ENCODE data around the gene ITGA6.
"Not testable (repeated sequence)": the region's sequence is repeated elsewhere in the genome, so short reads cannot be mapped to it uniquely, and the experiment has no call there.

The ITGA6 gene

DNA sequence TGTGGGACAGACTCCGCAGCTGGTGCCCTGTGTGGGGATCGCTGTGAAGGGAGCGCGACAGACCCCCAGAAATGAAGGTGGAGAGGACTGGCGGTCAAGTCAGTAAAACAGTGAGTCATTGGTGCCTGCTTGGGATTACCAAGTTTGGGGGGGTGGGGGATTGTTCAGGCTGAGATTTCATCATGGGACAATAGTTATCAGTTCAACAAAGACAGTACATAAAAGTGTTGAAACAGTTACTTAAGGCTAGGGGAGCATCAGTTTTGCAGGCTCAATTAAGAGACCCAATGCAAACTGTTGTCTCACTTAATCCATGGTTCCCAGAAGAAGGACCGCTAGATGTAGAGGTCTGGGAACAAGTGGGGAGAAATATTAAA lies 86.1 kb downstream of the ITGA6 start:
- no peak for DNase-seq (ENCODE audit: low read depth in 2 of 3, low spot score in 2 of 3)

DNA sequence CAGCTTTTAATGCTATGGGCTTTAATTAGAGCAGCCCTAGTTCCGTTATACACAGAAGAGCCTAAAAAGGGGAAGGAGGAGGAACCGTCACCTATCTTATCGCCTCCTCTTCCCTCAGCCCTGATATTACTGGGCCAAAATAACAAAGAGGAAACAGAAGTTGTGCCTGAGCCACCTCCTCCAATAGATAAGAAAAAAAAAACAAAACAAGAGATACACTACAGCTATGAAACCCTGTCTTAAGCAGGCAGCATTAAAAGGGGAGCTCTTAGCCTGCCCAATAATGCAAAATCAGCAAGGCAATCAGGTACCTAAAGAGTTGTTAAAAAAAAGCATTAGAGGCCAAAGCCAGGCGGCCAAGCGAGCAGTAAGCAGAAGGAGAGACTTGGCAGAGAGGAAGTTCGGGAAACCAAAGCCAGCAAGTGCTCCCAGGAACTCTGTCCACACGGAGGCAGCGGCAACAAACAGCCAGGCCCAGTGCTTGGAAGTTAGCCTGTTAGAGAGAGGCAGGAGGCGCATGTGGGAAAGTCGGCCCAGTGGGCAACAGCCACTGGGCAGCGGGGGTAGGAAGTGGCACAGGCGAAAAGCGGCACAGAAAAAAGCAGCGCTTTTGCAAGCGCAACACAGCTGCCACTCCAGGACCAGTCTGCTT lies 86.7 kb downstream of the ITGA6 start:
- no peak for DNase-seq (ENCODE audit: low read depth in 2 of 3, low spot score in 2 of 3)

DNA sequence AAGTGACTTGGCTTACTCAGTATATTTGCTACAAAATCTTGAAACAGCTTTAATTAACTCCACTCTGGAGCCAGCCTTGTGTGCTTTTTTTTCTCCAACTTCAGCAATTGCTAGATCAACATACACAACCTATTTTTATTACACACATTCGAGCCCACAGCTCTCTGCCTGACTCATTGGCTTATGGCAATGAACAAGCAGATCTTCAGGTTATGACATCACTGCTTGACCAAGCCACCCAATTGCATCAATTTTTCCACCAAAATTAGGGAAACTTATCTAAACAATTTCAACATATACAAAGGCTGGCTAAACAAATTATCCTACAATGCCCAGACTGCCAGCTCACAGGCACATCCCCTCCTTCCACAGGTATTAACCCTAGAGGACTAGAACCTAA lies 88.9 kb downstream of the ITGA6 start:
- DNase-seq (ENCODE audit: low read depth in 2 of 3, low spot score in 2 of 3), result no peak

DNA sequence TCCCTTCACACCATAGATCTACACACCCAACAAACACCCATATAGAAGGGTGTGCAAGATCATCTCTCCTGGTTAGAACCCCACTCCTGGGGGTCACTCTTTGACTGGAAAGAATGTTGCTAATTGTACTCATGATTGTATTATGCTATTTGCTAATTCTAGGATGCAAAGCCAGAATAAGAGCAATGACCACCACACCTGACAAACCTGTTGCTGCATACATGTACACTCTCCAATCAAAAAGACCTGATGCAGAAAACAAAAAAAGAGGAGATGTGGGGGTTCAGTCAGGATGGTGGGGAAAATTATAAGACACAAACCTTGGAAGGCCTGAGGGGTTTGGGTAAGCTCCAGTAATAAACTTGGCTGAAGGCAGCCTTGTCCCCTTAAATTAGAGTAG lies 91.6 kb downstream of the ITGA6 start:
- no peak for DNase-seq (ENCODE audit: low read depth in 2 of 3, low spot score in 2 of 3)

DNA sequence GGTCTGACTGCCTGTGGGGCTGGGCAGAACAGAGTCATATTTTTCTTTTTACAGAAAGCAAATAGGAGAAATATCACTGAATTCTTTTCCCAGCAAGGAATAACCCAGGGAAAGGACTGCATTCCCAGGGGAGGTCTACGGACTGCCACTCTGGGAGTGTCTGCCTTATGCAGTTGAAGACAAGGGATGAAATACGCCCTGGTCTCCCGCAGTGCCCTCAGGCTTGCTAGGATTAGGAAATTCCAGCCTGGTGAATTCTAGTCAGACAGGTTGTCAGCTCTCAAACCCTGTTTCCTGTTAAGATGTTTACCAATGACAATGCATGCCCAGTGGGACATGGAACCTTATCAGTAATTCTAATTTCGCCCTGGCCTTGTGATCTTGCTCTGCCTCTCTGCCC lies 98.2 kb downstream of the ITGA6 start:
- DNase-seq (ENCODE audit: low read depth in 2 of 3, low spot score in 2 of 3), result no peak

DNA sequence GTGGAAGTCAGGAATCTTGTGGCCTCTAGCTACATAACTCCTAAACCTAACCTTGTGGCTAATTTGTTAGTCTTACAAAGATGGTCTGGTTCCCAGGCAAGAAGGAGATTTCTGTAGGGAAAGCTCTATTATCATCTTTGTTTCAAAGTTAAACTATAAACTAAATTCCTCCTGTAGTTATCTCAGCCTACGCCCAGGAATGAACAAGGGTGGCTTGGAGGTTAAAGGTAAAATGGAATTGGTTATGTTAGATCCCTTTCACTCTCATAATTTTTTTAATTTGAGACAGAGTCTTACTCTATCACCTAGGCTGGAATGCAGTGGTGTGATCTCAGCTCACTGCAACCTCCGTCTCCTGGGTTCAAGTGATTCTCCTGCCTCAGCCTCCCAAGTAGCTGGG lies 103.9 kb downstream of the ITGA6 start:
- no peak for DNase-seq (ENCODE audit: low read depth in 2 of 3, low spot score in 2 of 3)

DNA sequence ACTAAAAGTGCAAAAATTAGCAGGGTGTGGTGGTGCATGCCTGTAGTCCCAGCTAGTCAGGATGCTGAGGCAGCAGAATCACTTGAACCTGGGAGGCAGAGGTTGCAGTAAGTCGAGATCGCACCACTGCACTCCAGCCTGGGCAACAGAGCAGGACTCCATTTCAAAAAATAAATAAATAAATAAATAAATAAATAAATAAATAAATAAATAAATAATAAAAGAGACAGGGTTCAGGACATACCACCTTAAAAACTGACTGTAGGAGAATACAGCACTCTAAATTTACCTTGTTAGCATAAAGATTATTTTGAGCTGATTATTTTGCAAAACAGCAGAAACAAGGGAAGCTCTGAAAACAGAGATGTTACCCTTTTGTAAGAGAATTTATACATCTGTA lies 105.1 kb downstream of the ITGA6 start:
- DNase-seq (ENCODE audit: low read depth in 2 of 3, low spot score in 2 of 3), result not testable (repeated sequence)

DNA sequence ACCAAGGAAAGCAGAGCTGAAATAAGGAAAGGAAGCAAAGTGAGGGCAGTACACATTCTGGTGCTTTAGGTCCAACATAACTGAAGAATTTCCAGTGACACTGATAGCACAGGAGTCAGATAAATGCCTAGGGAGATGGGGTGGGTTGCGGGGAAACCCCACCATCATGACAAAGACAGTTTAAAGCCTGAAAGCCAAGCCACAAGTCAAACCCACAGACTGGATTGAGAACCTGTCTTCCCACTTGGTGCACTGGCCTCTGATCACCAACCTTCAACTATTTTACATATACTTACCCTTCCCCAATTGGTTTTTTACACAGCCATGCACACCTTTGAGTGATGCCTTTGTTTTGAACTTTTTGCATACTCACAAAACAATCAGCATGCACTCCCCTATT lies 106.3 kb downstream of the ITGA6 start:
- DNase-seq (ENCODE audit: low read depth in 2 of 3, low spot score in 2 of 3), result no peak

DNA sequence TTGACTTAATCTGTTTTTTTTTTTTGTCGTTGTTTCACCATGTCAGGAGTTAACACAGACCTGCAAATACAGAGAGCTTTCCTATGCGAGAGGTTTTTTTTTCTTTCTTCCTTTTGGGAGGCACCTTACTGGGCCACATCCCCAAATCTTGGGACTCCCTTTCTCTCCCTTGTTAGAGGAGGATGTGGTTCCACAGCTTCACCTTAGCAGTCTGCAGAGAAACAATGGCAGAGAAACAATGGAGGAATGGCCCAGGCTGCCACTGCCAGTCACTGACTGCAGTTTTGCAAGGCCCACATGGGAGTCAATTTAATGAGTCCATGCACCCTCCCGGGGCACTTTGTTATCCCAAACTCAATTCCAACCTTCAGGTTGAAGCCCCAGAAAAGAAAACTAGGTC lies 107.7 kb downstream of the ITGA6 start:
- DNase-seq (ENCODE audit: low read depth in 2 of 3, low spot score in 2 of 3), result no peak

DNA sequence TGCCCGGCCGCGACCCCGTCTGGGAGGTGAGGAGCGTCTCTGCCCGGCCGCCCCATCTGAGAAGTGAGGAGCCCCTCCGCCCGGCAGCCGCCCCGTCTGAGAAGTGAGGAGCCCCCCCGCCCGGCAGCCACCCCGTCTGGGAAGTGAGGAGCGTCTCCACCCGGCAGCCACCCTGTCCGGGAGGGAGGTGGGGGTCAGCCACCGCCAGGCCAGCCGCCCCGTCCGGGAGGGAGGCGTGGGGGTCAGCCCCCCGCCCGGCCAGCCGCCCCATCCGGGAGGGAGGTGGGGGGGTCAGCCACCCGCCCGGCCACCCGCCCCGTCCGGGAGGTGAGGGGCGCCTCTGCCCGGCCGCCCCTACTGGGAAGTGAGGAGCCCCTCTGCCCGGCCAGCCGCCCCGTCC lies 110.5 kb downstream of the ITGA6 start:
- not testable (repeated sequence) for DNase-seq (ENCODE audit: low read depth in 2 of 3, low spot score in 2 of 3)

DNA sequence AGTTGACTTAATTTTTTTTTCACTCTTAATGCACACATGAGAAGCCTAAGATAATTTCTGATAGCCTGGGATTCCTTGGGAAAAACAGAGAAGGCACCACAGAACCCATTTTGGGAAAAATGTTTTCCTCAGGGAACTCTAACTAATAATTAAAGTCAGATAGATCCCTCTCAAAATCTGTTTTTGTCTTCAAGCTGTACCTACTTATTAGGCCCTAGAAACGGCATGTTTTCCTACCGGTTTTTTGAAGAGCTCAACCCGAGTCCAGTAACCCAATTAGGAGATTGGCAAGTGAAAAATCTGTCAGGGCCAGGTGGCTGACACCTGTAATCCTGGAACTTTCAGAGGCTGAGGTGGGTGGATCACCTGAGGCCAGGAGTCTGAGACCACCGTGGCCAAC lies 112.4 kb downstream of the ITGA6 start:
- DNase-seq (ENCODE audit: low read depth in 2 of 3, low spot score in 2 of 3), result no peak

DNA sequence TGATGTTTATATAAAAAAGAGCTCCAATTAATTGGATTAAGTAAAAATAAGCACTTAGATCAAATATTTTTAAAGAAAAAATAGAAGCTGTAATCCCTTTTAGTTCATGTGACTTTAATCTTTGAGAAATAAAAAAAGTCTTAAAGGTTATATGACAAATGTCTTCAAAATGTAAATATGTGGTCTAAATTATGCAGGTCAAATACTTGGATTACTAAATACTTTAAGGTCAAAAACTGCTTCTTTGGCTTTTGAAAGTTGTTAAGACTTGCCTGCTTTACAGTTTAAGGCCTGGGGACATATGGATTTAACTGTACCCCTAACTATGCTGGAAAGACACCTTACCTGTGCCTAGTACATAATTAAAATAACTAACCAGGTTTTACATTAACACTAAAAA lies 113.0 kb downstream of the ITGA6 start:
- DNase-seq (ENCODE audit: low read depth in 2 of 3, low spot score in 2 of 3), result no peak

DNA sequence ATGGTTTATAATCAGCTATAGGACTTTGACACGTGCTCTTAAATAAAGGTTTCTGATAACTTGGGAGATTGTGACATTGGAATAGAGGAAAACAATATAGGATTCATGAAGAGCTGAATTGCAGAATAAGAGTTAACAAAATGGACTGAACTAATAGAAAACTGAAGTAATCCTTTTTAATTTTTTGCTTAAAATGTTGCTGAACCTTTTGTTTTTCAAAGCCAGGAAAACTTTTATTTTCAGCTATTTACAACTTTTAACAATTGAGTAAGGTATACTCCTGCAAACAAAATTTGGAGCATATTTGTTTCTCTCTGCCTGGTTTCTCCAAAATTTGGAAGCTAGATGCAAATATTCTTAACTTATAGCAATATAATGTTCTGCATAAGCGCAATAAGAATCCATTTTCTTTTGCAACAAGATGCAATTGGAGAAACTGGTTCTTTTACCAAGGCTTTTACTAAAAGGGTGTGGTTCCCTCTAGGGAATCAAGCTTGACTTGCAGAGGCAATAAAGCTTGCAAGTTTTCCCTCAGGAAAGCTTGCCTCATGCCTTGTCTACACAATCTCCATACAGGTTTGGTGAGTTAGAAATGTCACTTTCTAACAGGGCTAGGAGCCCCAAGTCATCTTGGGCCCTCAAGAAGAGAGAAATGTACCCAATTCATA lies 118.2 kb downstream of the ITGA6 start:
- no peak for DNase-seq (ENCODE audit: low read depth in 2 of 3, low spot score in 2 of 3)

DNA sequence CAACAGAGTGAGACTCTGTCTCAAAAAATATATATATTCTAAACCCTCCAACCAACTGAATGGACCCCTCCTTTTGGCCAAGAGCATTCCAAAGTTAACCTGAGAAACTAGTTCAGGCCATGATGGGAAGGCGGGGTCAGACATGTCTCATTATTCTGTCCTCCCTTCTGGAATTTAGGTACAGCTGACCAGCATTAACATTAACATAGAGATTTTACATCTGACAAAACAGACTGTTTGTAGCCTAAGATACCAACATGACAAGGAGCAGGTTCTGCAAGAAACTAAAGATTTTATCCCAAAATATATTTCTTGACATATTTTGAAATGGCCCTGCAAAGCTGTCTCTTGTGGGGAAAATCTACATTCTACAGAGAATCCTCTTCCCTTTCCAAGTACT lies 121.7 kb downstream of the ITGA6 start:
- DNase-seq (ENCODE audit: low read depth in 2 of 3, low spot score in 2 of 3), result no peak

DNA sequence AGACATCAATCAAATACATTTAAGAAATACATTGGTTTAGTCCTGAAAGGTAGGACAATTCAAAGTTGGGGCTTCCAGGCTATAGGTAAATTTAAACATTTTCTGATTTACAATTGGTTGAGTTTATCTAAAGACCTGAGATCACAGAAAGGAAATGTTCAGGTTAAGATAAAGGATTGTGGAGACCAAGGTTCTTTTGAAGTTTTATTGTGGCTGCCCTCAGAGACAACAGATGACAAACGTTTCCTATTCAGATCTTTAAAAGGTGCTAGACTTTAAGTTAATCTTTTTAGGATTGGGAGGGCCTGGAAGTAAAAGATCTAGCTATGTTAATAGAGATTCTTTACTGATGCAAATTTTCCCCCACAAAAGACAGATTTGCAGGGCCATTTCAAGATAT lies 122.4 kb downstream of the ITGA6 start:
- DNase-seq (ENCODE audit: low read depth in 2 of 3, low spot score in 2 of 3), result not testable (repeated sequence)

DNA sequence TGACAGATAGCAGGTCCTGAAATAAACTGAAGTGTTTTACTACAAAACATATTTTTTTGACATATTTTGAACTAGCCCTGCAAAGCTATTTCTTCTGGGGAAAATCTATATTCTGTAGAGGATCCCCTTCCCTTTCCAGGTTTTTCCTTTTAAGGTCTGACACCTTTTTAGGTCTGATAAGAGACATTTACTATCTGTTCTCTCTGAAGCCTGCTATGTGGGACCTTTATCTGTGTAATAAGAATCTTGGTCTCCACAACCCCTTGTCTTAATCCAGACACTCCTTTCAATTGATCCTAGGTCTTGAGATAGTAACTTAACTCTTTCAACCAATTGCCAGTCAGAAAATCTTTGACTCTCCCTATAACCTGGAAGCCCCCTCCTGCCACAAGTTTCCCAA lies 123.0 kb downstream of the ITGA6 start:
- DNase-seq (ENCODE audit: low read depth in 2 of 3, low spot score in 2 of 3), result no peak

DNA sequence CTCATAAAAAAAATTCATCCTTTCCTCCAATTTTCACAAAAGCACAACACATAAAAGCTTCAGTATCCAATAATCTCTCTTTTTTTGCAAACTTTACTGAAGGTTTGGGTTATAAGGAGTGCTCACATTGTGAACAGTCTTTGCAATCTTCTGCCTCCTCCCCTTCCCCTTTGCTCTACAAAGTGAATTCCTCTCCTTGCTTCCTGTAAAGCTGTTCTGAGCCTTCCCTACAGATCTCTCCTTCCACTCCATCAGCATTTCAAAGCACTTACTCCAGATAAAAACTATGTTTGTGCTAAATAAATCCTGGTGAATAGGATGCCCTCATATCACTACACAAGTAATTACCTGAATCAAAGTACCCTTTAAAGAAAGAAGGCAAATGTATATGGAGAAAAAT lies 123.9 kb downstream of the ITGA6 start:
- DNase-seq (ENCODE audit: low read depth in 2 of 3, low spot score in 2 of 3), result no peak

DNA sequence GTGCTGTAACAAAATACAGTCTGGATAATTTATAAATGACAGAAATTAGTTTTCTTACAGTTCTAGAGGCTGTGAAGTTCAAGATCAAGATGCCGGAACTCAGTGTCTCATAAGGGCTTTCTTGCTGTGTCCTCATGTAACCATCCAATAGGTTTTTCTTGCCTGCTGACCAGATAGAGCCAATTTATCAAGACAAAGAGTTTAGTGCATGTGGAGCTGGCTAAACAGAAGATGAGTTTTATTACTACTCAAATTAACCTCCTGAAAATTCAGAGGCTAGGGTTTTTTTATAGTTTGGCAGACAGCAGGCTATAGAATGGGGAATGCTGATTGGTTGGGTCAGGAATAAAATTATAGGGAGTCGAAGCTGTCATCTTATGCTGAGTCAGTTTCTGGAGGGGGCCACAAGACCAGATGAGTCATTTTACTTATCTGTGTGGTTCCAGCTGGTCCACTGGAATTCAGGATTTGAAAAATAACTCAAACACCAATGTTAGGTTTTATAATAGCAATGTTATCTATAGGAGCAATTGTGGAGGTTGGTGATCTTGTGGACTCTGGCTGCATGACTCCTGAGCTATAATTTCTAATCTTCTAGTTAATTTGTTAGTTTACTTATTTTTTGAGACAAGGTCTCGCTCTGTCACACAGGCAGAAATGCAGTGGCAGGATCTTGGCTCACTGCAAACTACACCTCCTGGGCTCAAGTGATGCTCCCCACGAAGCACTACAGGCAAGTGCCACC lies 125.3 kb downstream of the ITGA6 start:
- no peak for DNase-seq (ENCODE audit: low read depth in 2 of 3, low spot score in 2 of 3)

DNA sequence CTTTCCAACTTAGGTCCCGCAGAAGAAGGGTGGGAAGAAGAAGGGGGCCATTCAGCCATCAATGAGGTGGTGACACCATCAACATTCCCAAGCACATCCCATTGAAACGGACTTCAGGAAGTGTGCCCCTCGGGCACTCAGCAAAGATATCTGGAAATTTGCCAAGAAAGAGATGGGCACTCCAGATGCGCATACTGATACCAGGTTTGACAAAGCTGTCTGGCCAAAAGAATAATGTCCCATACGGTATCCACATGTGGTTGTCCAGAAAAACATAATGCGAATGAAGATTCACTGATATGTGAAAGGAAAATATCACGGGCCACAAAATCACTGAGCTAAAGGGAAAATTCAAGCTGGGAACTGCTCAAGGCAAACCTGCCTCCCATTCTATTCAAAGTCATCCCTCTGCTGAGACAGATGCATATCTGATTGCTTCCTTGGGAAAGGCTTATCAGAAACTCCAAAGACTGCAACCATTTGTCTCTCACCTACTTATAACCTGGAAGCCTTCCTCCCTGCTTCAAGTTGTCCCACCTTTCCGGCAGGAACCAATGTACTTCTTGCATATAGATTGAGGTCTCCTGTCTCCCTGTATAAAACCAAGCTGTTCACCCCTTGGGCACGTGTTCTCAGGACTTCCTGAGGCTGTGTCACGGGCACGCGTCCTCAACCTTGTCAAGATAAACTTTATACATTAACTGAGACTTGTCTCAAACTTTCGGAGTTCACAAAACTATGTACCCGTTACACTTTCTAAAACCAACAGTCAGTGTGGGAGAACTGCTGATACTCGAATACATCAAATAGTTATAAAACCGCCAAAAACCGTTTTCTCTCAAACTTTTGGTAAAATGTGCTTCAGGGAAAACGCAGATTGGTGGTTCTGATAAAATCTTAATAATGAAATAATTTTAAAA lies 127.2 kb downstream of the ITGA6 start:
- DNase-seq (ENCODE audit: low read depth in 2 of 3, low spot score in 2 of 3), result no peak

DNA sequence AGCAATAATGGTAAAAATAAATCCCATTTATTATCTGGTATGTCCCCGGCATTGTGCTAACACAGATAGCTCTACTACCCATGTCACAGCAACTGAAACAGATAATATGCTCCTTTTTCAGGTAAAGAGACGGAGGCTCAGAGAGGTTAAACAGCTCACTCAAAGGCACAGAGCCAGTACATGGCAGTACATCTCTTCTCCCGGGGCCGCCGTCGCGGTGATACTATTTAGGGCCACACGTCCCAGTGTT lies 127.8 kb downstream of the ITGA6 start:
- DNase-seq (ENCODE audit: low read depth in 2 of 3, low spot score in 2 of 3), result no peak
